ENCODE data around the gene S100A14.

S100A14 gene

GRCh38 chr1:153638261-153638660, 22.1 kb upstream of the S100A14 start:
- DNase-seq (ENCODE audit: low spot score), result no peak

- DNase-seq (ENCODE audit: low spot score), result no peak
Observed at GRCh38 chr1:153636312-153636711, 20.2 kb upstream of the S100A14 start.

- DNase-seq (ENCODE audit: low spot score), result no peak
Observed at GRCh38 chr1:153635872-153636271, 19.7 kb upstream of the S100A14 start.

- DNase-seq (ENCODE audit: low spot score), result peak; percentile 100
Observed at GRCh38 chr1:153633754-153634665, 17.9 kb upstream of the S100A14 start, which contains the start of gene CHTOP. CHTOP (plus strand) TSS chr1:153634066; CDS start chr1:153636589, 2,523 bp downstream.

GRCh38 chr1:153633161-153633753, 17.1 kb upstream of the S100A14 start:
- no peak for DNase-seq (ENCODE audit: low spot score)

DNA sequence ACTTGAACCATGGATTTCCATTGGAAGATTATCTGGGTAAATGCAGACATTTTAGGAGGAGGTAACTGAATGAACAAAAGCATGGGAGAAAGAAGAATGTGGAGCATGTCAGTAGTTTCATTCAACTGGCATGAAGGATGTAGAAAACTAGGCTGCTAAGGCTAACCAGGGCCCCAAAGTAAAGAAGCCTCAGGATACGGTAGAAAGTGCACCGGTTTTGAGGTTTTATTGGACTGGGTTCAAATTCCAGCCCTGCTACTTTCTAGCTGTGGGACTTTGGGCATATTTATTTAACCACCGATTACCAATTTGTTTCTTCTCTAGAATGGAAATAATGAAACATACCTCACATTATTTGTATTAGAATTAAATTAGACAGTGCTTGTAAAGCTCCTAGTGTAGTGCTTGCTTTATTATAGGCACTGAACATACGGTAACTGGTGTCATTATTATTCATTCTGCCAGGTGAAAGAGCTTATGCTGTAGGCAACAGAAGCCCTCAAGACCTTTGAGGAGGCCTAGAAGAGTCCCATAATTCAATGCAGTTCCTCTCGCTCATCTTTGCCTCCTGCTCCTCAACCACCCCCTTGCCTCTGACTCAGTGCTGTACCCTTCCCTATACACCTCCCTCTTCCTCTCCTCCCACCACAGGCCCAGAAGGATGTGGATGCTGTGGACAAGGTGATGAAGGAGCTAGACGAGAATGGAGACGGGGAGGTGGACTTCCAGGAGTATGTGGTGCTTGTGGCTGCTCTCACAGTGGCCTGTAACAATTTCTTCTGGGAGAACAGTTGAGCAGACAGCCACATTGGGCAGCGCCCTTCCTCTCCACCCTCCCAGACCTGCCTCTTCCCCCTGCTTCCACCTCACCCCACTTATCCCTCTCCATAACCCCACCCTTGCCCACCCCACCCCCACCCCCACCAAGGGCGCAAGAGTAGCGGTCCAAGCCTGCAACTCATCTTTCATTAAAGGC, 15.2 kb upstream of the S100A14 start:
- DNase-seq (ENCODE audit: low spot score), result no peak

GRCh38 chr1:153630384-153630783, 14.3 kb upstream of the S100A14 start:
- no peak for DNase-seq (ENCODE audit: low spot score)

- DNase-seq (ENCODE audit: low spot score), result no peak
Observed at GRCh38 chr1:153629971-153630370, 13.8 kb upstream of the S100A14 start.

DNA sequence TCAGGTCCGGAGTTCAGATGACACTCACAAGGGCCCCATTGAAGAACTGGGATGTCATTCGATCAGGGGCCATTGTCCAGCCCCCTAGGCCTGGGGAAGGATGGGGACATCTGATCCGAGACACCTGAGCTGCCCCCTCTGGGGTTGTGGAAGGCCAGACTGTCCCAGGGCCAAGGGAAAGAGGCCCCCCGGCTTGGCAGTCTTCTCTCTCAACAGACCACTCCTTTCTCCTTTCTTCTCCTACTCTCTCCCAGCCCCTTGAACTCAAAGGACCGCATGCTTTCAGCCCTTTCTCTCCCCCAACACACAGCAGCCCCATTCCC, 13.2 kb upstream of the S100A14 start:
- no peak for DNase-seq (ENCODE audit: low spot score)

DNA sequence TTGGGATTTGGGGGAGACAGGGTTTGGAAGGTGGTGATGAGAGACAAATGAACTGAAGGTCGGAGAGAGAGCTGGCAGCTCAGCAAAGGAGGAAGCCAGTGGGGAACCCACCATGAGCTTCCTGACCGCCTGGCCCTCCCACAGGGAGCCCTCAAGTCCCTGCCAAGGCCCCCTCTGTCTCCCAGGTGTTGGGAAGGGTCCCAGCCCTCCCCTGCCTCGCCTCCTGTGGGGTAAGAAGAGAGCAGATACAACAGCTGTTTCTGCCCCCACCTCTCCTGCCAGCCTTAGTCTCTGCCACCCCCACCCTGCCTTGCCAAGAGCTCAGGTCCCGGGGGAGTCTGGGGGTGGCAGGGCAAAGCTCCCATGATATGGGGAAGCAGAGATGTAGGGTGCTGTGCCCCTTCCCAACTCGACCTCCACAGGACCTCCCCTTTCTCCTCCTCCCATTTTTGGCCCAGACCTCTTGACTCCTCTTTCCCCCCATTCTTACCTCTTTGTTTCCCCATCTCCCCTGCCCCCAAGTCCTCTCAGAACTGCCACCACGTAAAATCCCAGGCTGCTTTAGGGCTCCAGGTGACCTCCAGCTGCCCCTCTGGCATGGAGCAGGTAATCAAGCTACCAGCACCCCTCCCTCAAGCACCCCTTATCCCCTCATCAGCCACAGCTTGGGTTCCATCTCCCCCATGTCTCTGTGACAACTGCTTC, 12.7 kb upstream of the S100A14 start:
- no peak for DNase-seq (ENCODE audit: low spot score)

DNA sequence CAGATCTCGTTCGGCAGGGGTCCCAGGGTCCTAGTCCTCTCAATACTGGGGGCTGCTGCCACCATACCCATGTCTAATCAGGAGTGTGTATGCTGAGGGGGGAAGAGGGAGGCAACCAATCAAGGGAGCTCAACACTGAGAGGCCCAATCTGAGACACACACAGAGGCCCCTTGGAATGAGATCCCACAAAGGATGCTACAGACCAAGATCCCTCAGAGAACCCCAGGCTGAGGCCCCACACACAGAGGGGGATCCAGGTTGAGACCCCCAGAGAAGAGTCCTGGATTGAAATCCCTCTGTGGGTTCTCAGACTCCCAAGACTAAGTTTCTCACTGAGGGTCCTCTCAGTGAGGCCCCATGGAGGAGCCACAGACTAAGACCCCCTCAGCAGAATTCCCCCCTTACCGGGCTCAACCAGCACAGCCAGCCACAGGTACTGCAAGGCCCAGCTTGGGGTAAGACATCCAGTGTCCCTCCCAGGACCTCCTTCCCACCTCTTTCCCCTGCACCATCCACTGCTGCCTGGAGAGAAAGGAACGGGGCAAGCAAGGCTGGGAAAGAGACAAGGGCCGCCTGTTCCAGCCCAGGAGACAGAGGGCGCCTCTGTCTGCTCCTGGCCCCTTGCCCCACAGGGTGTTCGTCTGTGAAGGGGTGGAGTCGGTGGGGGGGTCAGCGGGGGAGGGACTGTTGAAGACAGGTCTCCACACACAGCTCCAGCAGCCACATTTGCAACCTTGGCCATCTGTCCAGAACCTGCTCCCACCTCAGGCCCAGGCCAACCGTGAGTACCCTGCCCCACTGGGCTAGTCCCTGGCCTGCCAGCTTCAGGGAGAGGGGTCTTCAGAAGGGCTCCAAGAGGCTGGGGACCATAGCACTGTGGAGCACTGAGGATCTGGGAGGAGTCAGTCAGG, 11.8 kb upstream of the S100A14 start, which contains the start of gene S100A1:
Gene S100A1 (plus strand): TSS at position 720 of the 912 bp plus-strand sequence. CDS start 2,088 bp downstream, outside the sequence.
- DNase-seq (ENCODE audit: low spot score), result peak; percentile 96

GRCh38 chr1:153626904-153627714, 11.0 kb upstream of the S100A14 start, which contains the start of gene S100A13:
S100A13 (minus strand) TSS chr1:153627505; CDS start chr1:153626472, 1,033 bp downstream.
- DNase-seq (ENCODE audit: low spot score), result peak; percentile 93

DNA sequence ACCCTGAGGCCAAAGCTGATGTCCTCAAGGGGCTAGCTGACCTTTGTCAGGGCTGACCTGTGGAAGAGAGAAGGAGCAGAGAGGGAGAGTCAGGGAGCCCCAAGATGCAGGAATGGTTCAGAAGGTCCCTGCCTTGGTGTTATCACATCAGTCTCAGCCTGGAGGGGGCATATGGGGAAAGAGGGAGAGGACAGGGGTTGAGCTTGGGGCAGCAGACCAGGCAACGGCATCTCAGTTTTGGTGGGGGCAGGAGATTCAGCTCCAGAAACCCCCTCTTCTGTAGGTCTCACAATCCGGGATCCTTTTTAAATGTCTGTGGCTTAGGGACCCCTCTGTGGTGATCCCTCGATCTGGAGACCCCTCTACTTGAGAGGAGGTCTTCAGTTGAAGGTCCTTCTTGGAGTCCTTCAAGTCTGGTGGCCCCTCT, 10.4 kb upstream of the S100A14 start:
- no peak for DNase-seq (ENCODE audit: low spot score)

DNA sequence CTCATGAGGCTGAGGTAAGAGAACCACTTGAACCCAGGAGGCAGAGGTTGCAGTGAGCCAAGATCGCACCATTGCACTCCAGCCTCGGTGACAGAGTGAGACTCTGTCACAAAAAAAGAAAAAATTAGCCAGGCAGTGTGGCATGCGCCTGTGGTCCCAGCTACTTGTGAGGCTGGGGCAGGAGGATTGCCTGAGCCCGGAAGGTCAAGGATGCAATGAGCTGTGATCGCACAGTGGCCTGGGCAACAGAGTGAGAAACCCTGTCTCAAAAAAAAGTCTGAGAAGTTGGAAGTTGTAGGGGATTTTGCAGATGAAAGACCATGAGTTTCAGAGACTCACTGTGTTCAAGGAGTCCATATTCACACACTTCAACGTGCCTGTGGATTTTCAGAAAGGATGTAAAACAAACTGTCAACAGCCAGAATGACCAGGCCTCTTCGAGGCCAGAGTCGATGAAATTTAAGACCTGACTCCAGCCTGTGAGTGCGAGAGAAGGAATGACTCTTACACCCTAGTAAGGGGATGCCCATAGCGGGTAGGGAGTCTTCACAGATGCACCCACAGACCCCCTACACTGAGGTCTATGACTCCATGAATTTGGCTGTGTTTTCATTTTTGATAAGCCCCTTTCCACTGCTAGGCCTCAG, 9.0 kb upstream of the S100A14 start:
- no peak for DNase-seq (ENCODE audit: low spot score)

GRCh38 chr1:153623101-153623500, 7.0 kb upstream of the S100A14 start:
- no peak for DNase-seq (ENCODE audit: low spot score)

GRCh38 chr1:153619171-153619570, 3.0 kb upstream of the S100A14 start:
- DNase-seq (ENCODE audit: low spot score), result no peak

- peak; percentile 82 for DNase-seq (ENCODE audit: low spot score)
Observed at GRCh38 chr1:153617663-153618062, 1.5 kb upstream of the S100A14 start.

- DNase-seq (ENCODE audit: low spot score), result no peak
Observed at GRCh38 chr1:153616917-153617311, 789 bp upstream of the S100A14 start.

DNA sequence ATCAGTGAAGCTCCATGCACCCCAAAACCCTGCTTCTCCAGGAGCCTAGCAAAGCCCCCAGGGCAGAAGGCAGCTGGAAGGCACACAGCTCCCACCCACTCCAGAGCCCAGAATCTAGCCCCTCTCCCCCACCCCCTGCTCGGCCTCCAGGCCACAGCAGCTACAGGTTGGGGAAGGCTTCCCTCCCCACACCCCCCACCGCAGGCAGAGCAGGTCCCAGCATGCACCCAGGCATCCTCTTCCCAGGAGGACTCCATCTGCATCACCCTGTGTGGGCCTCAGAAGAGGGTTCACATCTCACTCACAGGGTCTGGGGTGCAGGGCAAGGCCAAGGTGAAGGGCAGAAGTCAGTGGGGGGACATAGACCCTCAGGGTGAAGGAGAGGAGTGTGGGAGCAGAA, 719 bp downstream of the S100A14 start:
- DNase-seq (ENCODE audit: low spot score), result no peak

Measured in COLO829 (cell line).